Measurements from ENCODE around the gene ZNF609. TPM values are rescaled to one million over a fixed set of nuclear protein-coding genes. Genes with fewer than 3 reads are reported as not detected.

ZNF609 gene
- total and polyA plus RNA-seq, 4 donors = 8.1 to 54.2 (median 22.0) TPM

DNA sequence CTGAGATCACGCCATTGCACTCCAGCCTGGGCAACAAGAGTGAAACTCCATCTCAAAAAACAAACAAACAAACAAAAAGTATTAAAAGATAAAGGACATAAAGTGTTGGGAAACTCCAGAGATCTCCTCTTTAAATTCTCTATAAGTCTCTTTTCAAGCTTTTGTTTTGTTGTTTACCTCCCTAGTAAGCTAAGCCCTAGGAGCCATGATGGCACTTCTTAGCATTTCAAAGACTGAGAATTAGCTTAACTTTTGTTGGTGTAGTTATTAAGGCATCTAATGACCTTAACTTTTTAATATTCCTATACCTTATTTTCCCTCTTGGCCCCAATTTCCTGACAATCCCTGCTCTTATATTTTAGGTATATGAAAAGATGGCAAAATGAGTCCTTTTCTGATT, 157.3 kb downstream of the ZNF609 start:
- DNase-seq (no peak), ATAC-seq (ENCODE audit: insufficient read depth, low FRiP score) (no peak)
- 88 to 94% methylated on average over 1 of the region's 1 CpG for WGBS, 2 donors
- no peak overlapping the region for H3K9ac ChIP-seq (ENCODE audit: insufficient read depth in 1 of 2, low read length in 2 of 2)
- H3K9me3 ChIP-seq (ENCODE audit: control insufficient read depth in 4 of 4, insufficient read depth in 3 of 4, low read length in 3 of 4) = no peaks in the 10 kb centered on the region
- H3K27me3 ChIP-seq (ENCODE audit: control insufficient read depth in 3 of 3, insufficient read depth in 3 of 3, low read length in 2 of 3) = no peaks in the 10 kb centered on the region
- H3K36me3 ChIP-seq (ENCODE audit: control insufficient read depth in 4 of 4, insufficient read depth in 4 of 4, low read length in 4 of 4) = no peaks in the 10 kb centered on the region
- peaks cover 7 to 21% (median 8%) of the 10 kb centered on the region in 5 donors for H3K4me1 ChIP-seq (ENCODE audit: control insufficient read depth in 5 of 5, insufficient read depth in 5 of 5, low read length in 5 of 5)
- no peak overlapping the region for H3K4me3 ChIP-seq
- TF ChIP-seq CTCF (IDR thresholded peaks at IDR 0.05; ENCODE audit: control extremely low read depth, extremely low read depth) = no peak
- no peak overlapping the region for H3K27ac ChIP-seq (ENCODE audit: low read depth in 1 of 2, low read length in 1 of 2)

- ATAC-seq (ENCODE audit: insufficient read depth, low FRiP score) (no peak), DNase-seq (no peak)
- Histone ChIP-seq H3K27ac (ENCODE audit: low read depth in 1 of 2, low read length in 1 of 2) (no peak overlapping the region), H3K4me3 (no peak overlapping the region), H3K9ac (ENCODE audit: insufficient read depth in 1 of 2, low read length in 2 of 2) (no peak overlapping the region), H3K36me3 (ENCODE audit: control insufficient read depth in 4 of 4, insufficient read depth in 4 of 4, low read length in 4 of 4) (no peaks in the 10 kb centered on the region), H3K27me3 (ENCODE audit: control insufficient read depth in 3 of 3, insufficient read depth in 3 of 3, low read length in 2 of 3) (no peaks in the 10 kb centered on the region), H3K9me3 (ENCODE audit: control insufficient read depth in 4 of 4, insufficient read depth in 3 of 4, low read length in 3 of 4) (no peaks in the 10 kb centered on the region), H3K4me1 (ENCODE audit: control insufficient read depth in 5 of 5, insufficient read depth in 5 of 5, low read length in 5 of 5) (peaks cover 7 to 23% (median 10%) of the 10 kb centered on the region in 5 donors)
- no peak for TF ChIP-seq CTCF (IDR thresholded peaks at IDR 0.05; ENCODE audit: control extremely low read depth, extremely low read depth)
- 95 to 97% methylated on average over 5 of the region's 5 CpGs for WGBS, 2 donors
Measured at GRCh38 chr15:64618138-64618537, 157.8 kb downstream of the ZNF609 start.

DNA sequence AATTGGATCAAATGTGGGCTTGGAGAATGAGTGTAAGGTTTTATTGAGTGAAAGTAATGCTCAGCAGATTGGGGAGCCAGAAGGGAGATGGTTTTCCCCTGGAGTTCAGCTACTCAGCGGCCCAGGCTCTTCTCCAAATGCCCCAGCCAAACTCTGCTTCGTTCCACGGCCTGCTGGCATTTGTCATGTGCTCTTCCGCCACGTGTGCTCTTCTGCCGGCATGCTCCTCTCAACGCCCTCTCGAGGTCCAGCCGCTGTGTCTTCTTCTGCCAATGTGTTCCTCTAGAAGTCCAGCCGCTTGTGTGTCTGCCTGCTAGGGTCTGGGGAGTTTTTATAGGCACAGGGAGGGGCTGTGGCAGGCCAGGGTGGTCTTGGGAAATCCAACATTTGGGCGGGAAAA, 158.2 kb downstream of the ZNF609 start:
- DNase-seq (no peak), ATAC-seq (ENCODE audit: insufficient read depth, low FRiP score) (no peak)
- no peaks in the 10 kb centered on the region for H3K9me3 ChIP-seq (ENCODE audit: control insufficient read depth in 4 of 4, insufficient read depth in 3 of 4, low read length in 3 of 4)
- no peak overlapping the region for H3K27ac ChIP-seq (ENCODE audit: low read depth in 1 of 2, low read length in 1 of 2)
- no peak for TF ChIP-seq CTCF (IDR thresholded peaks at IDR 0.05; ENCODE audit: control extremely low read depth, extremely low read depth)
- H3K27me3 ChIP-seq (ENCODE audit: control insufficient read depth in 3 of 3, insufficient read depth in 3 of 3, low read length in 2 of 3) = no peaks in the 10 kb centered on the region
- H3K9ac ChIP-seq (ENCODE audit: insufficient read depth in 1 of 2, low read length in 2 of 2) = no peak overlapping the region
- H3K4me3 ChIP-seq = no peak overlapping the region
- peaks cover 10 to 27% (median 10%) of the 10 kb centered on the region in 5 donors for H3K4me1 ChIP-seq (ENCODE audit: control insufficient read depth in 5 of 5, insufficient read depth in 5 of 5, low read length in 5 of 5)
- 88% methylated on average over 11 of the region's 11 CpGs for WGBS, 2 donors
- no peaks in the 10 kb centered on the region for H3K36me3 ChIP-seq (ENCODE audit: control insufficient read depth in 4 of 4, insufficient read depth in 4 of 4, low read length in 4 of 4)
